HCT116 (cell line): ENCODE results near the gene GPHN. TPM values are rescaled to one million over a fixed set of nuclear protein-coding genes. Genes with fewer than 3 reads are reported as not detected.

ENCODE experiments used
- ATAC-seq: fragments of 200-7000 bp; cut with Tn5 transposase; 2 replicates; pipeline ENCODE4 v1.9.1; 2020; ENCODE audit warnings: mild to moderate bottlenecking, moderate library complexity
- BruUV-seq: library from RNA; stranded (reverse); fragments of 400-500 nt; replicated peaks from 2 replicates; lab custom pipeline; 2021; lab: Mats Ljungman, UMichigan
- CTCF ChIA-PET: fragments of 300-600 bp; sonication (Branson Sonifier 250); formaldehyde crosslinking; loops from one replicate; lab custom pipeline; 2021; ENCODE audit warnings: antibody characterized with exemption; lab: Charles Lee
- POLR2A ChIA-PET: fragments of 300-600, 350-600 bp; sonication (Branson Sonifier 250); formaldehyde crosslinking; loops from one replicate; lab custom pipeline; 2021; ENCODE audit warnings: antibody characterized with exemption; lab: Charles Lee
- RAD21 ChIA-PET, 2 experiments: fragments of 300-600 bp; sonication (Branson Sonifier 250); formaldehyde crosslinking; loops; one replicate each; lab custom pipeline; 2023; ENCODE audit warnings: low total read pairs in 2 of 2; ENCODE audit not compliant: uncharacterized antibody in 2 of 2, unreplicated experiment in 2 of 2, low non-redundant PET in 1 of 2; lab: Charles Lee
- DNase-seq: peaks from one replicate; pipeline ENCODE4 v3.0.0-alpha.2; 2010; ENCODE audit warnings: low read depth, low spot score
- H2AFZ ChIP-seq: fragments of 200-600 bp; shearing (Covaris generic), sonication (generic); 2 replicates; pipeline ENCODE4 v1.6.1; 2017; ENCODE audit warnings: low read depth, mixed run types, mixed read lengths, antibody characterized with exemption, low read length; ENCODE audit not compliant: poor library complexity, severe bottlenecking
- H3K27ac ChIP-seq: 2 replicates; pipeline ENCODE4 v1.5.1; 2012; ENCODE audit warnings: low read depth, low read length
- H3K27me3 ChIP-seq: fragments of 200-600 bp; sonication (generic); 2 replicates; pipeline ENCODE4 v1.6.1; 2016; ENCODE audit warnings: mixed run types, low read length, mixed read lengths; ENCODE audit not compliant: insufficient read depth
- H3K36me3 ChIP-seq, 2 experiments: fragments of 200-500 bp in 1 of 2; fragments of 200-600 bp in 1 of 2; sonication (Bioruptor generic) in 1 of 2; sonication (generic) in 1 of 2; 2 replicates each; pipeline versions ENCODE4 v1.5.1 to v1.6.1; 2014 to 2016; ENCODE audit warnings: low read length in 2 of 2, inconsistent platforms in 1 of 2, mixed read lengths in 1 of 2, mixed run types in 1 of 2; ENCODE audit not compliant: insufficient read depth in 2 of 2, control insufficient read depth in 1 of 2
- H3K4me1 ChIP-seq, 2 experiments: fragments of 200-600 bp in 1 of 2; sonication (generic) in 1 of 2; 2 replicates each; pipeline versions ENCODE4 v1.5.1 to v1.6.1; 2012 to 2017; ENCODE audit warnings: low read length in 2 of 2, inconsistent platforms in 1 of 2, mild to moderate bottlenecking in 1 of 2, mixed read lengths in 1 of 2, mixed run types in 1 of 2, moderate library complexity in 1 of 2; ENCODE audit not compliant: insufficient read depth in 2 of 2, control insufficient read depth in 1 of 2
- H3K4me2 ChIP-seq: fragments of 200-600 bp; sonication (generic); 2 replicates; pipeline ENCODE4 v1.6.1; 2017; ENCODE audit warnings: mixed run types, low read length, mixed read lengths
- H3K4me3 ChIP-seq, 2 experiments: fragments of 200-600 bp in 1 of 2; sonication (generic) in 1 of 2; replicated peaks in 1 of 2; 2 replicates each; pipeline ENCODE4 v1.5.1; 2011 to 2016; ENCODE audit warnings: low read length in 2 of 2, control low read depth in 1 of 2, low read depth in 1 of 2, mild to moderate bottlenecking in 1 of 2, mixed read lengths in 1 of 2, mixed run types in 1 of 2
- H3K79me2 ChIP-seq: fragments of 200-600 bp; sonication (generic); 2 replicates; pipeline ENCODE4 v1.6.1; 2017; ENCODE audit warnings: mild to moderate bottlenecking, mixed run types, low read length, moderate library complexity, mixed read lengths; ENCODE audit not compliant: insufficient read depth
- H3K9ac ChIP-seq: fragments of 200-600 bp; sonication (generic); 2 replicates; pipeline ENCODE4 v1.6.1; 2016; ENCODE audit warnings: low read length, mixed read lengths
- H3K9me2 ChIP-seq: fragments of 200-600 bp; sonication (generic), shearing (Covaris generic); 2 replicates; pipeline ENCODE4 v1.6.1; 2017; ENCODE audit warnings: mixed run types, mild to moderate bottlenecking, moderate library complexity; ENCODE audit not compliant: insufficient read depth
- H3K9me3 ChIP-seq, 2 experiments: fragments of 200-500 bp in 1 of 2; fragments of 200-600 bp in 1 of 2; sonication (Bioruptor generic) in 1 of 2; sonication (generic) in 1 of 2; 2 replicates each; pipeline ENCODE4 v1.6.1; 2014 to 2017; ENCODE audit warnings: low read length in 2 of 2, mixed read lengths in 2 of 2, inconsistent platforms in 1 of 2, low read depth in 1 of 2, mild to moderate bottlenecking in 1 of 2, mixed run types in 1 of 2, moderate library complexity in 1 of 2; ENCODE audit not compliant: control insufficient read depth in 1 of 2, insufficient read depth in 1 of 2
- H4K20me1 ChIP-seq: fragments of 200-600 bp; sonication (generic), shearing (Covaris generic); 2 replicates; pipeline ENCODE4 v1.6.1; 2017; ENCODE audit warnings: mixed run types, mild to moderate bottlenecking, moderate library complexity; ENCODE audit not compliant: insufficient read depth
- CEBPB ChIP-seq: IDR thresholded peaks from 2 replicates; pipeline ENCODE4 v1.6.1; 2012; ENCODE audit warnings: low read depth
- EZH2phosphoT487 ChIP-seq: fragments of 200-600 bp; IDR thresholded peaks from 2 replicates; pipeline ENCODE4 v1.6.1; 2018; ENCODE audit warnings: antibody characterized with exemption, borderline replicate concordance
- FOSL1 ChIP-seq: IDR thresholded peaks from 2 replicates; pipeline ENCODE4 v1.6.1; 2012; ENCODE audit warnings: low read depth
- JUND ChIP-seq: IDR thresholded peaks from 2 replicates; pipeline ENCODE4 v1.6.1; 2012
- POLR2AphosphoS5 ChIP-seq: IDR thresholded peaks from 2 replicates; pipeline ENCODE4 v1.6.1; 2011; ENCODE audit warnings: mild to moderate bottlenecking, low read depth, low read length, moderate library complexity
- RAD21 ChIP-seq: IDR thresholded peaks from 2 replicates; pipeline ENCODE4 v1.6.1; 2012; ENCODE audit warnings: low read depth, mild to moderate bottlenecking
- REST ChIP-seq: IDR thresholded peaks from 2 replicates; pipeline ENCODE4 v1.6.1; 2012; ENCODE audit warnings: low read depth
- SIN3A ChIP-seq: IDR thresholded peaks from 2 replicates; pipeline ENCODE4 v1.6.1; 2012; ENCODE audit warnings: low read depth
- SP1 ChIP-seq: IDR thresholded peaks from 2 replicates; pipeline ENCODE4 v1.6.1; 2012; ENCODE audit warnings: low read depth
- SRF ChIP-seq: IDR thresholded peaks from 2 replicates; pipeline ENCODE4 v1.6.1; 2012; ENCODE audit warnings: low read depth
- YY1 ChIP-seq: IDR thresholded peaks from 2 replicates; pipeline ENCODE4 v1.6.1; 2011; ENCODE audit warnings: low read length, low read depth, moderate library complexity, mild to moderate bottlenecking; ENCODE audit not compliant: insufficient replicate concordance; ENCODE audit errors: extremely low read depth
- ZBTB33 ChIP-seq: IDR thresholded peaks from 2 replicates; pipeline ENCODE4 v1.6.1; 2011; ENCODE audit warnings: mild to moderate bottlenecking, low read length, moderate library complexity; ENCODE audit not compliant: insufficient replicate concordance; ENCODE audit errors: extremely low read depth
- ZFX ChIP-seq: fragments of 450-650 bp; IDR thresholded peaks from 2 replicates; pipeline ENCODE4 v1.6.1; 2017
- ZNF274 ChIP-seq: fragments of 200-500 bp; sonication (Bioruptor generic); IDR thresholded peaks from 2 replicates; pipeline ENCODE4 v1.6.1; 2014; ENCODE audit warnings: mild to moderate bottlenecking, low read depth, low read length, inconsistent platforms
- intact Hi-C: fragments of 100-400 bp; cut with micrococcal nuclease; formaldehyde crosslinking; loops from 2 replicates; pipeline ENCODE4 v1.10.0; 2022
- total RNA-seq: library from RNA; stranded (reverse); gene quantifications from one replicate; pipeline ENCODE4 v1.2.1, GENCODE V29; 2021; ENCODE audit not compliant: unreplicated experiment

Gene GPHN
- total RNA-seq, 1 experiment from 2014 or later: 43.8 TPM

GRCh38 chr14:67031920-67032774 is 524.2 kb downstream of the GPHN start:
- BruUV-seq: no TSS peak

GRCh38 chr14:67045440-67045839 is 537.5 kb downstream of the GPHN start:
- H3K9ac ChIP-seq: no peak overlapping the region
- ChIA-PET POLR2A (no interaction called here), CTCF (no interaction called here), RAD21 (no interaction called here)
- no peak overlapping the region for H2AFZ ChIP-seq
- DNase-seq: no peak
- H3K4me1 ChIP-seq: no peaks in the 10 kb centered on the region
- H3K9me2 ChIP-seq: no peaks in the 10 kb centered on the region
- intact Hi-C loops: no loop called here
- H3K4me3 ChIP-seq: no peak overlapping the region
- no TSS peak for BruUV-seq
- H3K27me3 ChIP-seq: no peaks in the 10 kb centered on the region
- no peaks in the 10 kb centered on the region for H4K20me1 ChIP-seq
- H3K36me3 ChIP-seq: no peaks in the 10 kb centered on the region
- H3K27ac ChIP-seq: no peak overlapping the region
- ATAC-seq: no peak
- H3K79me2 ChIP-seq: no peaks in the 10 kb centered on the region
- no peaks in the 10 kb centered on the region for H3K9me3 ChIP-seq
- H3K4me2 ChIP-seq: no peak overlapping the region
- TF ChIP-seq SP1 (no peak), YY1 (no peak), POLR2AphosphoS5 (no peak), JUND (no peak), ZBTB33 (no peak), SRF (no peak), ZNF274 (no peak), ZFX (no peak), FOSL1 (no peak), REST (no peak), EZH2phosphoT487 (no peak), RAD21 (no peak)

More at GRCh38 chr14:67031920-67032774, 524.2 kb downstream of the GPHN start:
- no peaks in the 10 kb centered on the region for H3K79me2 ChIP-seq
- H3K27ac ChIP-seq: no peak overlapping the region
- no peak for ATAC-seq
- RAD21 ChIA-PET: no interaction called here
- POLR2A ChIA-PET: no interaction called here
- no peak overlapping the region for H2AFZ ChIP-seq
- no peaks in the 10 kb centered on the region for H3K36me3 ChIP-seq
- H3K9me3 ChIP-seq: no peaks in the 10 kb centered on the region
- no peak overlapping the region for H3K4me2 ChIP-seq
- no peak overlapping the region for H3K9ac ChIP-seq
- no peak overlapping the region for H3K4me3 ChIP-seq
- H3K27me3 ChIP-seq: no peaks in the 10 kb centered on the region
- TF ChIP-seq SIN3A (no peak), CEBPB (no peak)
- no peaks in the 10 kb centered on the region for H3K4me1 ChIP-seq
- CTCF ChIA-PET: no interaction called here
- no peaks in the 10 kb centered on the region for H3K9me2 ChIP-seq
- intact Hi-C loops: no loop called here
- H4K20me1 ChIP-seq: no peaks in the 10 kb centered on the region
- DNase-seq: no peak
